ENCODE data around the gene SLBP.
"Not testable (repeated sequence)": the region's sequence is repeated elsewhere in the genome, so short reads cannot be mapped to it uniquely, and the experiment has no call there.

The SLBP gene

GRCh38 chr4:1683736-1684505, 28.2 kb downstream of the SLBP start, which contains the start of gene FAM53A:
TSS of gene FAM53A (minus strand) at chr4:1684313. CDS start at chr4:1668741, 15,572 bp downstream.
- DNase-seq (ENCODE audit: low read depth in 1 of 2, low spot score in 1 of 2): peak; percentile 86 to 94
- no peak for TF ChIP-seq JUND (IDR thresholded peaks at IDR 0.05; ENCODE audit: low read depth)
- in situ Hi-C loops (cut with HindIII; ENCODE audit: low pct_unique_long_range_greater_than_20kb, low sequenced_read_pairs): no loop called here

GRCh38 chr4:1683261-1683735, 28.8 kb downstream of the SLBP start:
- TF ChIP-seq JUND (IDR thresholded peaks at IDR 0.05; ENCODE audit: low read depth): no peak
- peak in 1 of 2 experiments; percentile 34 for DNase-seq (ENCODE audit: low read depth in 1 of 2, low spot score in 1 of 2)
- in situ Hi-C loops (cut with HindIII; ENCODE audit: low pct_unique_long_range_greater_than_20kb, low sequenced_read_pairs): no loop called here

- in situ Hi-C loops (cut with HindIII; ENCODE audit: low pct_unique_long_range_greater_than_20kb, low sequenced_read_pairs): no loop called here
- no peak for DNase-seq (ENCODE audit: low read depth in 1 of 2, low spot score in 1 of 2)
- TF ChIP-seq JUND (IDR thresholded peaks at IDR 0.05; ENCODE audit: low read depth): no peak
Measured at GRCh38 chr4:1682860-1683259, 29.3 kb downstream of the SLBP start.

GRCh38 chr4:1678244-1678643, 33.9 kb downstream of the SLBP start:
- TF ChIP-seq JUND (IDR thresholded peaks at IDR 0.05; ENCODE audit: low read depth): no peak
- in situ Hi-C loops (cut with HindIII; ENCODE audit: low pct_unique_long_range_greater_than_20kb, low sequenced_read_pairs): no loop called here
- DNase-seq (ENCODE audit: low read depth in 1 of 2, low spot score in 1 of 2): no peak

- TF ChIP-seq JUND (IDR thresholded peaks at IDR 0.05; ENCODE audit: low read depth): no peak
- no peak for DNase-seq (ENCODE audit: low read depth in 1 of 2, low spot score in 1 of 2)
Measured at GRCh38 chr4:1676605-1677525, 35.3 kb downstream of the SLBP start.

GRCh38 chr4:1675802-1676137, 36.3 kb downstream of the SLBP start:
- no peak for DNase-seq (ENCODE audit: low read depth in 1 of 2, low spot score in 1 of 2)
- in situ Hi-C loops (cut with HindIII; ENCODE audit: low pct_unique_long_range_greater_than_20kb, low sequenced_read_pairs): no loop called here
- no peak for TF ChIP-seq JUND (IDR thresholded peaks at IDR 0.05; ENCODE audit: low read depth)

More at GRCh38 chr4:1676605-1677525, 35.3 kb downstream of the SLBP start:
- in situ Hi-C loops (cut with HindIII; ENCODE audit: low pct_unique_long_range_greater_than_20kb, low sequenced_read_pairs): no loop called here

- no peak for TF ChIP-seq JUND (IDR thresholded peaks at IDR 0.05; ENCODE audit: low read depth)
- in situ Hi-C loops (cut with HindIII; ENCODE audit: low pct_unique_long_range_greater_than_20kb, low sequenced_read_pairs): no loop called here
Measured at GRCh38 chr4:1675136-1675801, 36.9 kb downstream of the SLBP start.

GRCh38 chr4:1674682-1675081, 37.4 kb downstream of the SLBP start:
- no peak for TF ChIP-seq JUND (IDR thresholded peaks at IDR 0.05; ENCODE audit: low read depth)
- in situ Hi-C loops (cut with HindIII; ENCODE audit: low pct_unique_long_range_greater_than_20kb, low sequenced_read_pairs): no loop called here
- no peak for DNase-seq (ENCODE audit: low read depth in 1 of 2, low spot score in 1 of 2)

More at GRCh38 chr4:1675136-1675801, 36.9 kb downstream of the SLBP start:
- no peak for DNase-seq (ENCODE audit: low read depth in 1 of 2, low spot score in 1 of 2)

- DNase-seq (ENCODE audit: low read depth in 1 of 2, low spot score in 1 of 2): no peak
- in situ Hi-C loops (cut with HindIII; ENCODE audit: low pct_unique_long_range_greater_than_20kb, low sequenced_read_pairs): no loop called here
- TF ChIP-seq JUND (IDR thresholded peaks at IDR 0.05; ENCODE audit: low read depth): no peak
Measured at GRCh38 chr4:1673671-1674070, 38.4 kb downstream of the SLBP start.

GRCh38 chr4:1671011-1671410, 41.1 kb downstream of the SLBP start:
- in situ Hi-C loops (cut with HindIII; ENCODE audit: low pct_unique_long_range_greater_than_20kb, low sequenced_read_pairs); DNase-seq (ENCODE audit: low read depth in 1 of 2, low spot score in 1 of 2): not testable (repeated sequence)

GRCh38 chr4:1670279-1670678, 41.8 kb downstream of the SLBP start:
- in situ Hi-C loops (cut with HindIII; ENCODE audit: low pct_unique_long_range_greater_than_20kb, low sequenced_read_pairs): no loop called here
- TF ChIP-seq JUND (IDR thresholded peaks at IDR 0.05; ENCODE audit: low read depth): no peak

GRCh38 chr4:1669850-1670249, 42.3 kb downstream of the SLBP start:
- in situ Hi-C loops (cut with HindIII; ENCODE audit: low pct_unique_long_range_greater_than_20kb, low sequenced_read_pairs): no loop called here
- DNase-seq (ENCODE audit: low read depth in 1 of 2, low spot score in 1 of 2): no peak
- TF ChIP-seq JUND (IDR thresholded peaks at IDR 0.05; ENCODE audit: low read depth): no peak

More at GRCh38 chr4:1670279-1670678, 41.8 kb downstream of the SLBP start:
- DNase-seq (ENCODE audit: low read depth in 1 of 2, low spot score in 1 of 2): no peak

Measured in T47D (cell line).